Hepatocyte (in vitro differentiated cells): ENCODE data around the gene TM7SF2.

ENCODE experiments used
- CTCF ChIP-seq: fragments of 200-600 bp; sonication (generic); IDR thresholded peaks from 2 replicates; pipeline ENCODE4 v1.5.1; 2016; ENCODE audit warnings: antibody characterized with exemption, mild to moderate bottlenecking; ENCODE audit not compliant: poor library complexity
- EZH2 ChIP-seq: fragments of 200-600 bp; sonication (generic); IDR thresholded peaks from 2 replicates; pipeline ENCODE4 v1.6.1; 2016; ENCODE audit warnings: antibody characterized with exemption, mild to moderate bottlenecking, borderline replicate concordance

GRCh38 chr11:65103476-65103875, 8.2 kb upstream of the TM7SF2 start:
- TF ChIP-seq CTCF (no peak), EZH2 (no peak)
